AG20443 (cell line): Measurements from ENCODE around the gene SPATA7.

Experiments
- DNase-seq: peaks from one replicate; pipeline ENCODE4 v3.0.0; 2012; ENCODE audit warnings: low spot score, mixed read lengths

The SPATA7 gene

GRCh38 chr14:88482524-88482923 is 97.1 kb downstream of the SPATA7 start:
- DNase-seq, result no peak
